ENCODE measurements around the gene DMAC2L. TPM values are rescaled to one million over a fixed set of nuclear protein-coding genes. Genes with fewer than 3 reads are reported as not detected.

Gene DMAC2L
- total and polyA plus RNA-seq, 10 of the 15 experiments (the other 5 are each of a cell fraction or from before 2014, with no cell fraction given) = 9.5 to 76.3 (median 28.2) TPM

GRCh38 chr14:50338587-50338986 is 26.5 kb downstream of the DMAC2L start (continued):
- TF ChIP-seq, protein P1, sequence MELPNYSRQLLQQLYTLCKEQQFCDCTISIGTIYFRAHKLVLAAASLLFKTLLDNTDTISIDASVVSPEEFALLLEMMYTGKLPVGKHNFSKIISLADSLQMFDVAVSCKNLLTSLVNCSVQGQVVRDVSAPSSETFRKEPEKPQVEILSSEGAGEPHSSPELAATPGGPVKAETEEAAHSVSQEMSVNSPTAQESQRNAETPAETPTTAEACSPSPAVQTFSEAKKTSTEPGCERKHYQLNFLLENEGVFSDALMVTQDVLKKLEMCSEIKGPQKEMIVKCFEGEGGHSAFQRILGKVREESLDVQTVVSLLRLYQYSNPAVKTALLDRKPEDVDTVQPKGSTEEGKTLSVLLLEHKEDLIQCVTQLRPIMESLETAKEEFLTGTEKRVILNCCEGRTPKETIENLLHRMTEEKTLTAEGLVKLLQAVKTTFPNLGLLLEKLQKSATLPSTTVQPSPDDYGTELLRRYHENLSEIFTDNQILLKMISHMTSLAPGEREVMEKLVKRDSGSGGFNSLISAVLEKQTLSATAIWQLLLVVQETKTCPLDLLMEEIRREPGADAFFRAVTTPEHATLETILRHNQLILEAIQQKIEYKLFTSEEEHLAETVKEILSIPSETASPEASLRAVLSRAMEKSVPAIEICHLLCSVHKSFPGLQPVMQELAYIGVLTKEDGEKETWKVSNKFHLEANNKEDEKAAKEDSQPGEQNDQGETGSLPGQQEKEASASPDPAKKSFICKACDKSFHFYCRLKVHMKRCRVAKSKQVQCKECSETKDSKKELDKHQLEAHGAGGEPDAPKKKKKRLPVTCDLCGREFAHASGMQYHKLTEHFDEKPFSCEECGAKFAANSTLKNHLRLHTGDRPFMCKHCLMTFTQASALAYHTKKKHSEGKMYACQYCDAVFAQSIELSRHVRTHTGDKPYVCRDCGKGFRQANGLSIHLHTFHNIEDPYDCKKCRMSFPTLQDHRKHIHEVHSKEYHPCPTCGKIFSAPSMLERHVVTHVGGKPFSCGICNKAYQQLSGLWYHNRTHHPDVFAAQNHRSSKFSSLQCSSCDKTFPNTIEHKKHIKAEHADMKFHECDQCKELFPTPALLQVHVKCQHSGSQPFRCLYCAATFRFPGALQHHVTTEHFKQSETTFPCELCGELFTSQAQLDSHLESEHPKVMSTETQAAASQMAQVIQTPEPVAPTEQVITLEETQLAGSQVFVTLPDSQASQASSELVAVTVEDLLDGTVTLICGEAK (IDR thresholded peaks at IDR 0.05; ENCODE audit: borderline replicate concordance) = no peak
- no peak for TF ChIP-seq MTA2 (IDR thresholded peaks at IDR 0.05; ENCODE audit: low read depth)
- TF ChIP-seq FOXK2 (IDR thresholded peaks at IDR 0.05) = no peak
- no peak for TF ChIP-seq E2F8 (IDR thresholded peaks at IDR 0.05; ENCODE audit: low read depth, partially characterized antibody)
- TF ChIP-seq ZNF384 (IDR thresholded peaks at IDR 0.05; ENCODE audit: borderline replicate concordance, low read depth, low read length) = no peak
- TF ChIP-seq POLR2A (IDR thresholded peaks at IDR 0.05; ENCODE audit: low read depth, low read length) = no peak
- TF ChIP-seq, protein P2, sequence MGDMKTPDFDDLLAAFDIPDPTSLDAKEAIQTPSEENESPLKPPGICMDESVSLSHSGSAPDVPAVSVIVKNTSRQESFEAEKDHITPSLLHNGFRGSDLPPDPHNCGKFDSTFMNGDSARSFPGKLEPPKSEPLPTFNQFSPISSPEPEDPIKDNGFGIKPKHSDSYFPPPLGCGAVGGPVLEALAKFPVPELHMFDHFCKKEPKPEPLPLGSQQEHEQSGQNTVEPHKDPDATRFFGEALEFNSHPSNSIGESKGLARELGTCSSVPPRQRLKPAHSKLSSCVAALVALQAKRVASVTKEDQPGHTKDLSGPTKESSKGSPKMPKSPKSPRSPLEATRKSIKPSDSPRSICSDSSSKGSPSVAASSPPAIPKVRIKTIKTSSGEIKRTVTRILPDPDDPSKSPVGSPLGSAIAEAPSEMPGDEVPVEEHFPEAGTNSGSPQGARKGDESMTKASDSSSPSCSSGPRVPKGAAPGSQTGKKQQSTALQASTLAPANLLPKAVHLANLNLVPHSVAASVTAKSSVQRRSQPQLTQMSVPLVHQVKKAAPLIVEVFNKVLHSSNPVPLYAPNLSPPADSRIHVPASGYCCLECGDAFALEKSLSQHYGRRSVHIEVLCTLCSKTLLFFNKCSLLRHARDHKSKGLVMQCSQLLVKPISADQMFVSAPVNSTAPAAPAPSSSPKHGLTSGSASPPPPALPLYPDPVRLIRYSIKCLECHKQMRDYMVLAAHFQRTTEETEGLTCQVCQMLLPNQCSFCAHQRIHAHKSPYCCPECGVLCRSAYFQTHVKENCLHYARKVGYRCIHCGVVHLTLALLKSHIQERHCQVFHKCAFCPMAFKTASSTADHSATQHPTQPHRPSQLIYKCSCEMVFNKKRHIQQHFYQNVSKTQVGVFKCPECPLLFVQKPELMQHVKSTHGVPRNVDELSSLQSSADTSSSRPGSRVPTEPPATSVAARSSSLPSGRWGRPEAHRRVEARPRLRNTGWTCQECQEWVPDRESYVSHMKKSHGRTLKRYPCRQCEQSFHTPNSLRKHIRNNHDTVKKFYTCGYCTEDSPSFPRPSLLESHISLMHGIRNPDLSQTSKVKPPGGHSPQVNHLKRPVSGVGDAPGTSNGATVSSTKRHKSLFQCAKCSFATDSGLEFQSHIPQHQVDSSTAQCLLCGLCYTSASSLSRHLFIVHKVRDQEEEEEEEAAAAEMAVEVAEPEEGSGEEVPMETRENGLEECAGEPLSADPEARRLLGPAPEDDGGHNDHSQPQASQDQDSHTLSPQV (IDR thresholded peaks at IDR 0.05) = no peak
- no peak for TF ChIP-seq TAF1 (IDR thresholded peaks at IDR 0.05; ENCODE audit: borderline replicate concordance, low read depth, low read length)
